Measurements from ENCODE around the gene PTPRM. TPM values are rescaled to one million over a fixed set of nuclear protein-coding genes. Genes with fewer than 3 reads are reported as not detected.

Gene PTPRM
- total and polyA plus RNA-seq, 2 of the 4 experiments (the other 2 are of a cell fraction) = 28.3 to 51.2 TPM

GRCh38 chr18:7642331-7642890 is 75.3 kb downstream of the PTPRM start:
- Histone ChIP-seq H3K56ac (ENCODE audit: extremely low read depth, insufficient read depth, low read length) (no peak overlapping the region), H3K27me3 (ENCODE audit: control insufficient read depth, insufficient read depth, low read length) (no peaks in the 10 kb centered on the region), H4K8ac (ENCODE audit: low read depth in 2 of 2, low read length in 2 of 2) (no peak overlapping the region), H3K4me2 (ENCODE audit: low read depth, low read length) (no peak overlapping the region), H3K4me3 (ENCODE audit: insufficient read depth, low read depth, low read length) (no peak overlapping the region), H3K18ac (ENCODE audit: low read depth, low read length) (no peak overlapping the region), H3K9me1 (ENCODE audit: insufficient read depth, low read length) (no peaks in the 10 kb centered on the region), H3K9me3 (ENCODE audit: control insufficient read depth, insufficient read depth, low read length) (no peaks in the 10 kb centered on the region), H3K4ac (ENCODE audit: low read depth, low read length) (no peak overlapping the region), H3K9ac (ENCODE audit: low read depth, low read length) (no peak overlapping the region), H2BK120ac (ENCODE audit: low read depth, low read length) (no peak overlapping the region), H2AFZ (replicated peaks; ENCODE audit: low read length, poor library complexity) (no peak overlapping the region), H3K27ac (ENCODE audit: insufficient read depth, low read length) (no peak overlapping the region), H3K23ac (ENCODE audit: low read depth, low read length) (no peak overlapping the region), H2BK20ac (ENCODE audit: low read depth, low read length) (no peak overlapping the region), H4K91ac (ENCODE audit: insufficient read depth, low read depth, low read length) (no peak overlapping the region), H3K14ac (replicated peaks; ENCODE audit: low read depth, low read length) (no peak overlapping the region), H2AK9ac (replicated peaks; ENCODE audit: low read depth, low read length, poor library complexity) (no peak overlapping the region), H3K36me3 (ENCODE audit: control insufficient read depth, insufficient read depth, low read length) (no peaks in the 10 kb centered on the region), H4K5ac (ENCODE audit: low read depth, low read length) (no peak overlapping the region), H2BK5ac (ENCODE audit: low read depth, low read length, poor library complexity, severe bottlenecking) (no peak overlapping the region), H3K79me1 (ENCODE audit: low read depth in 1 of 2, low read length in 2 of 2) (peaks cover under 1 to 19% of the 10 kb centered on the region in 2 experiments; a peak in 3 of 4 replicates), H3K4me1 (ENCODE audit: control insufficient read depth, insufficient read depth, low read length) (no peaks in the 10 kb centered on the region), H2AK5ac (ENCODE audit: low read depth, low read length) (no peak overlapping the region), H2BK15ac (ENCODE audit: low read depth, low read length) (no peak overlapping the region), H4K20me1 (ENCODE audit: insufficient read depth, low read length) (0 out of 2 replicates have a peak, but pooled peaks cover under 1% of the 10 kb centered on the region)
- no CpG with 5 or more reads among the region's 7 CpGs for WGBS, 2 experiments (ENCODE audit: extremely low coverage in 2 of 2, insufficient read length in 1 of 2)
- no peak for ATAC-seq (ENCODE audit: low read depth)
- dilution Hi-C loops (cut with HindIII; ENCODE audit: low sequenced_read_pairs, unreplicated experiment) = no loop called here
- intact Hi-C loops (cut with micrococcal nuclease) = no loop called here
- TF ChIP-seq NFE2L2 (IDR thresholded peaks at IDR 0.05; ENCODE audit: low read depth, low read length) (no peak), MXI1 (IDR thresholded peaks at IDR 0.05; ENCODE audit: borderline replicate concordance, low read depth, low read length) (no peak), POLR2A (IDR thresholded peaks at IDR 0.05; ENCODE audit: low read depth, low read length) (no peak), CEBPB (IDR thresholded peaks at IDR 0.05; ENCODE audit: low read depth, low read length) (no peak), ELK1 (IDR thresholded peaks at IDR 0.05; ENCODE audit: borderline replicate concordance, low read depth, low read length) (no peak), RCOR1 (IDR thresholded peaks at IDR 0.05; ENCODE audit: insufficient replicate concordance, low read length) (no peak), BHLHE40 (IDR thresholded peaks at IDR 0.05; ENCODE audit: low read depth, low read length) (no peak), SMC3 (IDR thresholded peaks at IDR 0.05; ENCODE audit: low read depth, low read length) (no peak), CTCF (conservative IDR thresholded peaks at IDR 0.05; ENCODE audit: low read depth, low read length) (no peak), MAFK (IDR thresholded peaks at IDR 0.05; ENCODE audit: low read depth, low read length) (no peak), USF2 (IDR thresholded peaks at IDR 0.05; ENCODE audit: low read depth, low read length) (no peak), FOS (IDR thresholded peaks at IDR 0.05; ENCODE audit: low read depth, low read length) (no peak), RAD21 (IDR thresholded peaks at IDR 0.05; ENCODE audit: low read length) (no peak), MAZ (IDR thresholded peaks at IDR 0.05; ENCODE audit: borderline replicate concordance, low read depth, low read length) (no peak), RFX5 (IDR thresholded peaks at IDR 0.05; ENCODE audit: low read depth, low read length) (no peak), CHD1 (IDR thresholded peaks at IDR 0.05; ENCODE audit: low read depth, low read length) (no peak)
- no peak for DNase-seq
- ChIA-PET POLR2A (ENCODE audit: unreplicated experiment) (interaction anchor here (0.7 kb wide), 1 partner anchor 17 kb away, joined by 3 read pairs; no protein-coding TSS in a partner anchor), CTCF (no interaction called here)
- in situ Hi-C loops (cut with MboI; ENCODE audit: low sequenced_read_pairs) = no loop called here
- BruUV-seq (replicated peaks) = no TSS peak
